ENCODE measurements around the gene GPR150.

DNA sequence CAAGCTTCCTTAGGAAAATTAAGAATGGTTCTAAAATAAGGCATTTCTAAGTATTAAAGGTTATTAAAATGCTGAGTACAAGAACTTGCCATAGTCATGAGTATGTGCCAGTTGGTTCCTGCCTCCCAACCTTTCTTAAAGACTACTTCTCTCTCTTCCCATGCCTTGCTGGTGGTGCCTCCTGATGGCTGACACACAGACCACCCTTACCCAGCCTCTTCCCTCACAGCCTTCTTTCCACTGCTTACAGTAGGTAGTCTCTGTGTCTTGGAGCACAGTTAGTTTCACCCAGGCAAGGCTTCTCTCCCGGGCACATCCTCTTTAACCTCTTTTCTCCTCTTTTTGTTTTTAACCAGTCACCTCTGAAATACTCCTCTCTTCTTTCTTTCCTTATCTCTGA is 20.6 kb upstream of the GPR150 start:
- TF ChIP-seq, protein P1, sequence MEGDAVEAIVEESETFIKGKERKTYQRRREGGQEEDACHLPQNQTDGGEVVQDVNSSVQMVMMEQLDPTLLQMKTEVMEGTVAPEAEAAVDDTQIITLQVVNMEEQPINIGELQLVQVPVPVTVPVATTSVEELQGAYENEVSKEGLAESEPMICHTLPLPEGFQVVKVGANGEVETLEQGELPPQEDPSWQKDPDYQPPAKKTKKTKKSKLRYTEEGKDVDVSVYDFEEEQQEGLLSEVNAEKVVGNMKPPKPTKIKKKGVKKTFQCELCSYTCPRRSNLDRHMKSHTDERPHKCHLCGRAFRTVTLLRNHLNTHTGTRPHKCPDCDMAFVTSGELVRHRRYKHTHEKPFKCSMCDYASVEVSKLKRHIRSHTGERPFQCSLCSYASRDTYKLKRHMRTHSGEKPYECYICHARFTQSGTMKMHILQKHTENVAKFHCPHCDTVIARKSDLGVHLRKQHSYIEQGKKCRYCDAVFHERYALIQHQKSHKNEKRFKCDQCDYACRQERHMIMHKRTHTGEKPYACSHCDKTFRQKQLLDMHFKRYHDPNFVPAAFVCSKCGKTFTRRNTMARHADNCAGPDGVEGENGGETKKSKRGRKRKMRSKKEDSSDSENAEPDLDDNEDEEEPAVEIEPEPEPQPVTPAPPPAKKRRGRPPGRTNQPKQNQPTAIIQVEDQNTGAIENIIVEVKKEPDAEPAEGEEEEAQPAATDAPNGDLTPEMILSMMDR (IDR thresholded peaks at IDR 0.05; ENCODE audit: insufficient read depth, low read depth, low read length): no peak
- TF ChIP-seq EZH2 (IDR thresholded peaks at IDR 0.05; ENCODE audit: insufficient read depth, low read length): no peak

Measured in astrocyte (in vitro differentiated cells and primary cell).